DMS53 treated with DMSO at 0.1 percent for 48 hours (cell line): ENCODE data around the gene TRAF7.
"Not testable (repeated sequence)": the region's sequence is repeated elsewhere in the genome, so short reads cannot be mapped to it uniquely, and the experiment has no call there.

Experiments
- DNase-seq: peaks from one replicate; lab custom pipeline; 2025; ENCODE audit not compliant: unreplicated experiment; lab: John Stamatoyannopoulos, UW

TRAF7 gene

DNA sequence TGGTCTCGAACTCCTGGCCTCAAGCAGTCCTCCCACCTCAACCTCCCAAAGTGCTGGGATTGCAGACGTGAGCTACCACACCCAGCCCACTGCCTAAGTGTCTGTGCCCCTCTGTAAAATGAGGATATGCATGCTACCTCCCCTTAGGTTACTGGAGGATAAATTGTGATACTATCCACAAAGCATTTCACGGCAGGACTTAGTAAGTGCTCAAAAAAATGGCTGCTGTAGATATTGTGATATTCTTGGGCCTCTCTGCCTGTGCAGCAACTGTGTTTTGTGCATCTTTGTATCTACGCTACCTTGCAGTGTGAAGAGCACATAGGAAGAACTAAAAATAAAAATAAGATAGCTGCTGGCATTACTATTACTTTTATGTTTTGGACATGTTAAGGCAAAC lies 42.7 kb downstream of the TRAF7 start:
- no peak for DNase-seq

DNA sequence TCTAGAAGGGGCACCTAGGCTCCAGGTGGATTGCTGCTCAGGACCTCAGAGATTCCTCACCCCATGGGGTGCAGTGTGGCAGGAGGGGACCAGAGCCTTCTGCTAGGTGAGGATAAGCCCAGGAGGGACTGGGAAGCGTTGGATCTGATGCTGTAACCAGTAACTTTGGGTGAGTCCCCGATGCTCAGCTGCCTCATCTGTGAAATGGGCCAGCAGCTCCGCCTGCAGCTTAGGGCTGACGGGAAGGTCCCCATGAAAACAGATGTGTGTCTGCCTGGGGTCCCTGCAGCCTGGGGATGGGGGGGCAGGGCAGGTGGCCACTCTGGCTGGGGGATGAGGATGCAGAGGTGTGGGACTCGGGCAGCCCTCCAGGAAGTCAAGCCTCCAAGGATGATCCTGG lies 43.5 kb downstream of the TRAF7 start:
- DNase-seq = no peak

DNA sequence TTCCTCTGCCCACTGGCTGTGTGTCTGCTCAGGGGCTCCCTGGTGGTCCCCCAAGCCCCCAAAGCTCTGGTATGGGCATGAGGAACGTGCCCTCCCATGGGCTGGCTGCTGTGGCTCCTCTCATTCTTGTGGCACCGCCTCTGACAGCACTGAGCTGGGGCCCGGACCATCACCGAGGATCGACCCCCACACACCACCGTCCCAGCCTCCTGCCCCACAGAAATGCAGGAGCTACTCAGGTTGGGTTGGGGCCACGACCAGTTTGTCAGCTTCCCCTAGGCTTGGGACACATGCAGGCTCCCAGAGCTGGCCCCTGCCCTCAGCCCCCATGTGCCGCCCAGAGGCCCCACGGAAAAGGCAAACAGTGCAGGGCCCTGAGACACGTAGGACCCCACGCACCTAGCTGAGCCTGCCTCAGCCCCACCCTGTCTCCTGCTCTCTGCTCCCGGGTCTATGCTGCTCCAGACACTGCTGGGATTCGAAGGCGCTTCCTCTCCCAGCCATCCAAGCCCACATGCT lies 44.1 kb downstream of the TRAF7 start:
- DNase-seq = no peak

DNA sequence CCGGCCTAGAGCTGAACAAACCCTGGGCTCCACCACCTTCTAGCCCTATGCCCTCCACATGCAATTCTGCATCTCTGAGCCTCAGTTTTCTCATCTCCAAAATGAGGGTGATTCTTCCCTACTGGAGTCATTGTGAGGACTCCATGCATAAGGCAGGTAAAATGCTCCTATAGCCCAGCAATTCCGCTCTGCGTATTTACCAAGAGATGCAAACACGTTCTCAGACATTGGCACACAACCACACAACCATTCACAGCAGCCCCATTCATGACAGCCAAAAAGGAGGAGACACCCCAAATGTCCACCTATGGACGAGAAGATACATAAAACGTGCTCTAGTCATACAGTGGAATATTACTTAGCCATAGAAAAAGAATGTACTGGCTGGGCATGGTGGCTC lies 44.7 kb downstream of the TRAF7 start:
- DNase-seq = no peak

DNA sequence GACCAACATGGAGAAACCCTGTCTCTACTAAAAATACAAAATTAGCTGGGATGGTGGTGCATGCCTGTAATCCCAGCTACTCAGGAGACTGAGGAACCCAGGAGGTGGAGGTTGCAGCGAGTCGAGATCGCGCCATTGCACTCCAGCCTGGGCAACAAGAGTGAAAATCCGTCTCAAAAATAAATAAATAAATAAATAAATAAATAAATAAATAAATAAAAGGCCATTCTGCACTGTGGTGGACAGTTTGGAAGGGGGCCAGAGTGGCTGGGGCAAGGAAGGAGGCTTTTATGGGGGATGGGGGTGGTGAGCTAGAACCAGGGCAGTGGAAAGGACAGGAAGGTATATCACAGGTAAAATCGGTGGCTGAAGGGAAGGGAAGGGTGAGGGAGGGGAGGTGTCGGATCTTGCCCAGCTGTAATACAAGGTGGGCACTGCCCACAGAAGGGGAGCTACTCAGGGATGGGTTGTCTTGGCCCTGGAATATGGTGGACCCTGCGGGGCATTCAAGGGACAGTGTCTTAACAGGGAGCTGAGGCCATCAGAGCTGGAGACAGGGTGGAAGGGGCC lies 47.6 kb downstream of the TRAF7 start:
- DNase-seq = not testable (repeated sequence)

DNA sequence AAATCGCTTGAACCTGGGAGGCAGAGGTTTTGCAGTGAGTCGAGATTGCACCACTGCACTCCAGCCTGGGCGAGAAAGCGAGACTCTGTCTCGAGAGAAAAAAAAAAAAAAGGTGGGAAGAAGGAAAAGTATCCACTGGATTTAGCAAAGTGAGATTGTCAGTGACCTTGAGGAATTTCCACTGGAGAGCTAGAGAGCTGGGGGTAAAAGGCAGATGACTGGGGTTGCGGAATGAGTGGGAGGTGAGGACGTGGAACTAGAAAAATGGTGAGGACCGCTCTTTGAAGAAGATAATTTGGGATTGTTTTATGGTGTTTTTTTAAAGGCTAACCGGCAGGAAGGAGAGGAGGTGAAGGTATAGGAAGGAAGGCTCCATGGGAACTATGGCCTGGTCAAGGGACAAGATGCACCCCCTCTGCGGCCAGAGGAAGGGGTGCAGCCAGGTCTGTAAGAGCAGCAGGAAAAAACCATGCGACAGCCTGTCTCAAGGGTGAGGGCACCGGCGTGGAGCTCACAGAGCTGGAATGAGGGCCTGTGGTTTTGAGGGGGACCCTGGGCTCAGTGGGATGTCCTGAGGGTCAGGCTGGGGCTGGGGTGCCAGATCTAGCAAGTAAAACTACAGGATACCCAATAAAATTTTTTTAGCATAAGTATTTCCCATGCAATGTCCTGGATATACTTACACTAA lies 49.0 kb downstream of the TRAF7 start:
- no peak for DNase-seq

DNA sequence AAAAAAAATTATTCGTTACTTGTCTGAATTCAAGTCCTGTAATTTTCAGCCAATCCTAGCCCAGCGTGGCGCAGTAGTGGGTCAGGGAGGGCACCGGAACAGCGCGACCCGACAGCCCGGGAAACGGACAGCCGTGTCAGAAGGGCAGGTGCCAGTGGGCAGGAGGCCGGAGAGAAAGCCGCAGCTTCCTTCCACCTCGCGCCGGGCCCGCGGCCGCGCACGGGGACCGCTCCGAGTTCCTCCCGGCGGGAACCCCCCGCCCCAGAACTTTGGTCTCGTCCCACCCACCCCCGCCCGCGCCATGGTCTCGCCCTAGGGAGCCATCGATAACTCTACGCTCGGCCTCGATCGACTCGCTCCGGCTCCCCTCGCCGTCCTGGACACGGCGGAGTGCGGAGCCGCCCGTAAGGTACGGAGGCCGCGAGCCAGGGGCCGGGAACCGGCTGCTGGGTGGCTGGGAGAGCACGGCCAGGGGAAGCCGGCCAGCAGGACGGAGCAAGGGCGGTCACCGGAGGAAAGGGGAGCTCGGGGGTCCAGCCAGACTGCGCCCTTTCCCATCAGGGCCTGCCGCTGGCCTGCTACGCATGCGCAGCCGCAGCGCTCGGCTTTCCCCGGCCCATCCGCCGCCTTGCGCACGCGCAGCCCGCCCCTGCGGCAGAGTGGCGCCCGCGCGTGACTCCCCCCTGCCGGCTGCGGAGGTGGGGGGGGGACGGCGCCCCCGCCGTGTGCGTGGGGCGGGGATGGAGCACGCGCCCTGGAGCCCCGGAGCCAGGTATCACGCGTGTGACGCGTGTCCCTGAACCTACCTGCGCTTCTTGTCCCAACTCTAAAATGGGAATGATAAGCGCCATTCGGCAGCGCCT lies 49.8 kb downstream of the TRAF7 start, which contains the start of gene MLST8:
Gene MLST8, plus strand, starts transcription at position 351 of the 863 bp plus-strand sequence. CDS start 632 bp downstream, outside the sequence.
- DNase-seq = peak; percentile 54

DNA sequence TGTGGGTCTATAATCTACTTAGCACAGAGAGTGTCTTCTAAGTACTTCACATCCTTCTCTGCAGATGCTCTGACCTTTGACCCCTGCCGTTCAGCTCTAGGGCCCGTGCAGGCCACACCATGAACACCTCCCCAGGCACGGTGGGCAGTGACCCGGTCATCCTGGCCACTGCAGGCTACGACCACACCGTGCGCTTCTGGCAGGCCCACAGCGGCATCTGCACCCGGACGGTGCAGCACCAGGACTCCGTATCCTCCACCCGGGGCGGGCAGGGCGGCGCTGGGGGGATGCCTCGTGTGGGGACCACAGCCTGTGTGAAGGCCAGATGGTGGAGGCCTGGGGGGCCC lies 50.4 kb downstream of the TRAF7 start:
- no peak for DNase-seq

DNA sequence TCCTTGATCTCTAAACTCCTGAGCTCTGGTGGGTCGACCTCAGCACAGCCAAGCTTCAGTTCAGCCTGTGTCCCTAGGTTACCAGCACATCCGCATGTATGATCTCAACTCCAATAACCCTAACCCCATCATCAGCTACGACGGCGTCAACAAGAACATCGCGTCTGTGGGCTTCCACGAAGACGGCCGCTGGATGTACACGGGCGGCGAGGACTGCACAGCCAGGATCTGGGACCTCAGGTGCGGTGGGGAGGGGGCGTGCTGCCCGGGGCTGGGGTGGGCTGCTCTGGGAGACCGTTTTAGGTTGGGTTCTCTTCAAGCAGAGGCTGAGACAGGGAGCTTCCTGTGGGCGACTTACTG lies 50.8 kb downstream of the TRAF7 start:
- DNase-seq = no peak

DNA sequence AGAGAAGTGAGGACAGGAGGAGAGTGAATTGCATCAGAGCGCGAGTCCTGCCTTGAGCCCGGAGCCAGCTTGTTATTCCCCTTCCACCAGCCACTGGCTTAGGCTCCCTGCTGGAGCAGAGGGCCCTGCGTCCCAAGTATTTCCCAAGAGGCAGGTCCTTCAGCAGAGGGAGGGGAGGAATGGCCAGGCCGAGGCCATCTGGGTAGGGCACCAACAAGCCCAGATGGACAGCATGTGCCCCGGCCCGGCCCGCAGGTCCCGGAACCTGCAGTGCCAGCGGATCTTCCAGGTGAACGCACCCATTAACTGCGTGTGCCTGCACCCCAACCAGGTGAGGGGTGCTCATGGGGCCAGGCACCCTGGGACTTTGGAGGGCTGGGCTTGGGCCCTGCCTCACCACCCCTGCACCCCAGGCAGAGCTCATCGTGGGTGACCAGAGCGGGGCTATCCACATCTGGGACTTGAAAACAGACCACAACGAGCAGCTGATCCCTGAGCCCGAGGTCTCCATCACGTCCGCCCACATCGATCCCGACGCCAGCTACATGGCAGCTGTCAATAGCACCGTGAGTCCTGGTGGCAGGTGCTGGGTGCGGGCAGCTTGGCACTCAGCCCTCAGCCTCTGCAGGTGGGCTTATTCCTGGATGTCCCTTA lies 51.3 kb downstream of the TRAF7 start:
- no peak for DNase-seq

DNA sequence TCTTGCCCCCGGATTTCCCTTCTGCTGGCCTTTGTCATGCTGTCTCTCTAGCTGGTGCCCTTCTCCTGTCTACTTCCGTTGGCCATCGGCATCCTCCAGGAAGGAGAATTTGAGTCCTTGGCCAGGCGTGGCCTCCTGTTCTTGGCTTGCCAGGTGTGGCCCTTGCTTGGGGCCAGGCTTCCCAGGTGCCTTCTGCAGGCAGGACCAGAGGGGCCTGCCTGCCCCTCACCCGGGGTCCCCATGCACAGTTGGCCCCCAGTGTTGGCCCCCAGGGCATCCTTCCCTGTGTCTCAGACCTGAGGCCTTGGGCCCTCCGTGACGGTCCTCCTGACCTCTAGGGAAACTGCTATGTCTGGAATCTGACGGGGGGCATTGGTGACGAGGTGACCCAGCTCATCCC lies 52.3 kb downstream of the TRAF7 start:
- no peak for DNase-seq

DNA sequence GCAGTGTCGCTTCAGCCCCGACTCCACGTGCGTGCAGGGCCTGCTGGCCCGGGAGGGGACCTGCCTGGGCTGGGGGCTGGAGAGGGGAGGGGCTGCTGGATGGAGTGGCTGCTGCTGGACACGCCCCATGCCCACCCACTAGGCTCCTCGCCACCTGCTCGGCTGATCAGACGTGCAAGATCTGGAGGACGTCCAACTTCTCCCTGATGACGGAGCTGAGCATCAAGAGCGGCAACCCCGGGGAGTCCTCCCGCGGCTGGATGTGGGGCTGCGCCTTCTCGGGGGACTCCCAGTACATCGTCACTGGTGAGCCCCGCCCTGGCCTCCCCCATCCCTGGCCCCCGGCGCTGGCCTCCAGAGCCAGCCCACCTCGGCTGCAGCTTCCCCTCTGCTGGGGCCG lies 52.7 kb downstream of the TRAF7 start:
- DNase-seq = no peak

DNA sequence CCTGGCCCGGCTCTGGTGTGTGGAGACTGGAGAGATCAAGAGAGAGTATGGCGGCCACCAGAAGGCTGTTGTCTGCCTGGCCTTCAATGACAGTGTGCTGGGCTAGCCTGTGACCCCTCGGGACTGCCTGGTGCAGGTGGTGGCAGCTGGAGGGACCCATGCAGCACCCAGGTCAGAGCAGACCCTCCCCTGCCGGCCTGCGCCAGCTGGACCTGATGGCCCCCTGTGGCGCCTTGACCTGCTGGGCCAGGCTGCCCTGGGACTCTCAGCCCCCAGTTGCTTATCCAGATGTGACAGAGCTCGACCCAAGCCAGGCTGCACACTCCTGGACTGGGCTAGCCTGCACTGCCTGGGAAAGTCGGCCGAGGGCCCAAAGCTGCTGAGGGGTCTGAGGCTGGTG lies 53.2 kb downstream of the TRAF7 start:
- DNase-seq = no peak

DNA sequence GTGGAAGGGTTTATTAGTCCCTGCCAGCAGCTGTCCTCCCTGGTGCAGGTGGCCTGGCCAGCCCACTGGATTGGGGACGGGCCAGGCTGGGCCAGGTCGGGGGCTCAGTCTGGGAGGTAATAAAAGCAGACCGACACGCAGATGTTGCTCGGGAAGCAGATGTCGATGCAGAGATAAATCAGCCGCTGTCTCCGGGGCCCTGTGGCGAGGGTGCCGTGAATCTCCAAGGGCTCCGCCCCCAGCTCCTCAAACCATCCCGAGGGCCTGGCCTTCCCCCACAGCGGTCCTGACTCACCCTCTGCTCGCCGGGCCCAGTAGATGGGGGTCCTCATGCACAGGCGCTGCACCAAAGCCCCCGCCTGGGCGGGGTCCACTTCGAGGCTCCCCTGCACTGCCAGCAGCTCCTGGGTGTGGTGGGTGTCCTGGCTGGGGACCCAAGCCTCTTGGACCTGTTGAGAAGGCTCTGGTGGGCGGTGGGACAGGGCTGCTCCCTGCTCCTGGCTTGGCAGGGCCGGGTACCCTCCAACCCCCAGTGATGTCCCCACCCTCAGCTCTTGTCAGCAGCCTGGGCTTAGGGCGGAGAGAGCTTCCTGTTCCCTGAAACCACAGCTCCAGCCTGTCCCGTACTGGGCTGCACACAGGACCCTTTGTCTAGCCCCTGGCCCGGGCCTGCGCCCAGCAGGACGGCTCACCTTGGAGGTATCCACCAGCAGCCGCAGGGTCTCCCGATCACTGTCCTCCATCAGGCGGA lies 53.9 kb downstream of the TRAF7 start:
- no peak for DNase-seq

DNA sequence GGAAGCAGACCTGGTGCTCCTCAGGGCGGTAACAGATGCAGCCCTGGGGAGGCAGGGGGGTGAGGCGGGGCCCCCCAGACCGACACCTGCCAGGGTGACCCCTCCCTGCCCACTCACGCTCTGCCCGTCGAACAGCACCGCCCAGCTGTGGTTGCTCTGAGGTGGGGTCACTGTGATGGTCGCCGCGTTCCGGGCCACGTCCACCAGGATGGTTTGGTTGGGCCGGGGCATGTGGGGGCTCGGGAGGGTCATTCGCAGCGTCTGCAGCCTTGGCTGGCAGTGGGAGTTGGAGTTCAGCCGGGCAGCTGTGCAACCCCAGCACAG lies 54.4 kb downstream of the TRAF7 start:
- DNase-seq = no peak

DNA sequence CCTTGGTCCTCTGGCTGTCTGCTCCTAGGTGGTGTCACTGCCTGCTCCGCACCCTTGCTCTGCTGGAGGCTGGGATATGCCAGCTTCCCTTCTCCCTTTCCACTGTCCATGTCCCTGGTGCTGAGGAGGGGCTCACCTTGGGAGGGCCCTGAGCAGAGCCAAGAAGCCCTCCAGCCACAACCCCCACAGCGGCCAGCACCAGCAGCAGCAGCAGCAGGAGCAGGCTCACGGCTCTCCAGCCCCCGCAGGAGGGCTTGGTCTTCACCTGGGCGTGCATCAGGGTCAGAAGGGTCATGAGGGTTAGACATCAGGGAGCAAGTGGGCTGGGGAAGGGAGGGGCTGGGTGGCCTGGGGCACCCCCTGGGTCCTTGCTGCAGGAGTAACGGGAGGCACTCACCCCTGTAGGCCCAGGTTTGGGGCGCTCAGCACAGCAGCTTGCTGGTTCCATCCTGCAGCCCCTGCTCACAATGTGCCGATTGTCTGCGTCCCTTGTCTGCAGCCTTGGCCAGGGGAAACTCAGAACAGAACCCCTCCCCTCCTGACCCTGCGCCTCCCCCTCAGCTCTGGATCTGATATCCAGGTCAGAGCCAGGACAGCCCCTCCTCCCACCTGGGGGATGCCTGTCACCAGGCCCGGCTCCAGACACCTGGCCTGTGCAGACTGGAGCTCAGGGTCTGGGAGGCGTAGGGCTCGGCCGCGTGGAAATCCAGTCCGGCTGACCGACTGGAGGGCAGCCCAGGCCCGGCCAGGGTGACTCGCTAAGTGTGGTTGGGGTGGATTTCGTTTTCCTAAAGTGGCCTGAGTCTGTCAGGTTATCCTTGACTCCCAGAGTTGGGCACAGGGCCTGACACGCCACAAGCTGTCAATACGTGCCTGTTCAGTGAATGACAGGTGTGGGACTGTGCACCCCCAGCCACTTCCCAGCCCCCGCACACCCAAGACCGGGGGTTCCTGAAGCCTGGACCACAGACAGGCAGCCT lies 55.1 kb downstream of the TRAF7 start, which contains the start of gene BRICD5:
Gene BRICD5, minus strand, starts transcription at position 478 of the 980 bp plus-strand sequence. Its CDS starts 30 bp downstream, at position 448.
- DNase-seq = no peak

DNA sequence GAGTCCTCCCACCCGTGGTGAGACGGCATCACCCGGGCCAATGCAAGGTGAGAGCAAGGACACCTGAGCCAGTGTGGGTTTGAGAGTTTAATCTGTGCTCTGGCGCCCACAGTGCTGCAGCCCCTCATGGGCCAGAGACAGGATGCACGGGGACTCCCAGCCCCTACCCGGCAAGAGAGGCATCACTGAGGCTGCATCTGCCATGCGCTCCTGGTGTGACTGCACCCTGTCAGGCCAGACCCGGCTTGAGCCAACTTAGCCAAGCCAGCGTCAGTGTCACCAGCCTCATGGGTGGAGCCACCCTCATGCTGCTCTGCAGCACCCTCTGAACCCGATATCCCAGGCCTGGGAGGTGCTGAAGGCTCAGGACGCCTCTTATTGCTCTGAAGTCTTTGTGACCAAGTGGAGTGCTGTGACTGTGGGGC lies 56.4 kb downstream of the TRAF7 start:
- no peak for DNase-seq

DNA sequence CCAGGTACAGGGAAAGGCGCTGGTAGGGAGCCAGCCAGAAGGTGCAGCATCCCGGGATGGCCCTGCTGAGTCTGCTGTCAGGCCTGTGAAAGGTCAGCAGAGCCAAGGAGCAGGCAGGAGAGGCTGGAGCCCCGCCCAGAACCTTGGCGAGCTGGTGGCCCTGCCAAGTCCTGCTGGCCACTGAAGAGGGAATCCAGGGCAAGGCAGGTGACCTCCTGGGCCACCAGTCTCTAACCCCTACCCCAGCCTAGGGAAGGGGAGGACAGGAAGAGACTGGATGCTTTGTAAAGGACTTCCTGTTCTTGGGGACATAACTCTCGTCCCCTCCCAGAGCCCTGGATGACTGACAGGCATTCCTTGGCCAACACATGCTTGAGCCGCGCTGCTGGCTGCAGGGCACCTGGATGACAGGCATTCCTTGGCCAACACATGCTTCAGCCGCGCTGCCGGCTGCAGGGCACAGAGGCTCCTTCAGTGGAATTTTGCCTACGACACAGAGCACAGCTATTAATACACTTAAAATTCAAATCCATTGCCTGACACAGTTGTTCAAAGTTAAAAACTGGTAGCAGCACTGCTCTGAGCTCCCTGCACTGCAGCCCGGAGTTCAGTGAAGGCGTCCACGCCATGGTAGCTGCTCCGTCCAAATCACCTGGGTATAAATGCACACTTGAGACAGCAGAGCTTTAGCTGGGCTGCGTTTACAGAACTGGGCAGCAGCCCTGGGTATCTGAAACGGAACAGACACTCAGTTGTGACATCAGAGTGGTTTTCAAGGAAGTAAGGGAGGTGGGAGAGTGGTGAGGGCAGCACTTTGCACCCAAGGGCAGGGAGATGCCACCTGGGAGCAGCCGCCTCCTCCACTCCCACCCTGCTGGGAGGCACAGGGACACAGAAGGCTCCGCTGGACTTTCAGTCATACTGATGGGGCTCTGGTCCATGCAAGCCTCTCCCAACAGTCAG lies 57.1 kb downstream of the TRAF7 start:
- no peak for DNase-seq
